Measurements from ENCODE around the gene GPR146. TPM values are rescaled to one million over a fixed set of nuclear protein-coding genes. Genes with fewer than 3 reads are reported as not detected.

Gene GPR146
- total and polyA plus RNA-seq, 8 donors = 6.3 to 18.9 (median 7.9) TPM

- intact Hi-C loops (cut with DNase I) = no loop called here
- no peak for TF ChIP-seq CTCF (IDR thresholded peaks at IDR 0.05)
- Histone ChIP-seq H3K4me3 (peak overlapping the region; percentile 58 to 78), H3K36me3 (no peaks in the 10 kb centered on the region), H3K9me3 (no peaks in the 10 kb centered on the region), H3K27ac (peak overlapping the region in 1 of 2 donors; percentile 80), H3K27me3 (peaks cover 0 to 17% of the 10 kb centered on the region in 2 donors), H3K4me1 (peaks cover 20 to 80% of the 10 kb centered on the region in 2 donors)
- ATAC-seq (no peak), DNase-seq (peak in 1 of 4 donors; percentile 15)
Measured at GRCh38 chr7:1045069-1046063, 1.0 kb downstream of the GPR146 start.

GRCh38 chr7:1046722-1047679 lies 2.7 kb downstream of the GPR146 start:
- peaks cover 16 to 78% of the 10 kb centered on the region in 2 donors for H3K4me1 ChIP-seq
- peaks cover 0 to 3% of the 10 kb centered on the region in 2 donors for H3K27me3 ChIP-seq
- TF ChIP-seq CTCF (IDR thresholded peaks at IDR 0.05) = no peak
- H3K36me3 ChIP-seq = no peaks in the 10 kb centered on the region
- ATAC-seq (no peak), DNase-seq (peak in 1 of 4 donors; percentile 47)
- intact Hi-C loops (cut with DNase I) = no loop called here
- H3K27ac ChIP-seq = peak overlapping the region in 1 of 2 donors; percentile 30
- no peaks in the 10 kb centered on the region for H3K9me3 ChIP-seq
- no peak overlapping the region for H3K4me3 ChIP-seq

GRCh38 chr7:1049006-1049741 lies 4.8 kb downstream of the GPR146 start:
- no peak overlapping the region for H3K4me3 ChIP-seq
- intact Hi-C loops (cut with DNase I) = no loop called here
- ATAC-seq = no peak
- no peaks in the 10 kb centered on the region for H3K36me3 ChIP-seq
- H3K9me3 ChIP-seq = no peaks in the 10 kb centered on the region
- no peak for TF ChIP-seq CTCF (IDR thresholded peaks at IDR 0.05)
- peaks cover 0 to under 1% of the 10 kb centered on the region in 2 donors for H3K27me3 ChIP-seq
- H3K4me1 ChIP-seq = peaks cover 9 to 78% of the 10 kb centered on the region in 2 donors
- H3K27ac ChIP-seq = peak overlapping the region in 1 of 2 donors; percentile 45
- peak in 1 of 4 donors; percentile 51 for DNase-seq

- Histone ChIP-seq H3K27me3 (peaks cover 0 to 6% of the 10 kb centered on the region in 2 donors), H3K4me3 (no peak overlapping the region), H3K9me3 (no peaks in the 10 kb centered on the region), H3K36me3 (no peaks in the 10 kb centered on the region), H3K27ac (peak overlapping the region in 1 of 2 donors; percentile 45), H3K4me1 (peaks cover 13 to 80% of the 10 kb centered on the region in 2 donors)
- DNase-seq (peak in 1 of 4 donors; percentile 55), ATAC-seq (no peak)
- intact Hi-C loops (cut with DNase I) = no loop called here
- no peak for TF ChIP-seq CTCF (IDR thresholded peaks at IDR 0.05)
Measured at GRCh38 chr7:1049801-1050200, 5.5 kb downstream of the GPR146 start.

All from left lung (tissue), 10 donors.